ENCODE data around the gene NPIPB9.
"Not testable (repeated sequence)": the region's sequence is repeated elsewhere in the genome, so short reads cannot be mapped to it uniquely, and the experiment has no call there.

Gene NPIPB9

GRCh38 chr16:28751487-28751886 is at the start of gene NPIPB9:
NPIPB9 (plus strand) TSS chr16:28751787.
- DNase-seq, result not testable (repeated sequence)

GRCh38 chr16:28704246-28704645 is 47.3 kb upstream of the NPIPB9 start:
- DNase-seq, result not testable (repeated sequence)

GRCh38 chr16:28711220-28712083 is 40.1 kb upstream of the NPIPB9 start, which contains the start of gene EIF3C:
EIF3C (plus strand) TSS chr16:28711464; CDS start chr16:28711687, 223 bp downstream.
- DNase-seq, result not testable (repeated sequence)

- DNase-seq, result not testable (repeated sequence)
Measured at GRCh38 chr16:28722852-28723650, 28.5 kb upstream of the NPIPB9 start.

GRCh38 chr16:28731253-28731652 is 20.3 kb upstream of the NPIPB9 start:
- DNase-seq, result not testable (repeated sequence)

- DNase-seq, result not testable (repeated sequence)
Measured at GRCh38 chr16:28732455-28733124, 19.0 kb upstream of the NPIPB9 start.

GRCh38 chr16:28739787-28740186 is 11.8 kb upstream of the NPIPB9 start:
- DNase-seq, result not testable (repeated sequence)

GRCh38 chr16:28740631-28741030 is 11.0 kb upstream of the NPIPB9 start:
- not testable (repeated sequence) for DNase-seq

- not testable (repeated sequence) for DNase-seq
Measured at GRCh38 chr16:28741295-28741694, 10.3 kb upstream of the NPIPB9 start.

GRCh38 chr16:28746618-28747350 is 4.8 kb upstream of the NPIPB9 start:
- DNase-seq, result not testable (repeated sequence)

GRCh38 chr16:28749997-28750465 is 1.6 kb upstream of the NPIPB9 start:
- DNase-seq, result not testable (repeated sequence)

GRCh38 chr16:28750469-28751067 is 1.0 kb upstream of the NPIPB9 start:
- DNase-seq, result not testable (repeated sequence)

- DNase-seq, result not testable (repeated sequence)
Measured at GRCh38 chr16:28781697-28782096, 30.1 kb downstream of the NPIPB9 start.

GRCh38 chr16:28782357-28782756 is 30.8 kb downstream of the NPIPB9 start:
- DNase-seq, result not testable (repeated sequence)

- DNase-seq, result not testable (repeated sequence)
Measured at GRCh38 chr16:28802235-28803019, 50.8 kb downstream of the NPIPB9 start.

- not testable (repeated sequence) for DNase-seq
Measured at GRCh38 chr16:28807445-28808120, 56.0 kb downstream of the NPIPB9 start.

- no peak for DNase-seq
Measured at GRCh38 chr16:28820016-28820415, 68.4 kb downstream of the NPIPB9 start.

- DNase-seq, result not testable (repeated sequence)
Measured at GRCh38 chr16:28820546-28820945, 69.0 kb downstream of the NPIPB9 start.

GRCh38 chr16:28821874-28822519 is 70.4 kb downstream of the NPIPB9 start:
- DNase-seq, result no peak

All from NCI-H510A (cell line).